HFFc6 (cell line): ENCODE data around the gene RHO. TPM values are rescaled to one million over a fixed set of nuclear protein-coding genes. Genes with fewer than 3 reads are reported as not detected.

Source experiments
- DNase-seq: peaks from one replicate; pipeline ENCODE4 v3.0.0-alpha.2; 2018
- H3K27ac Mint-ChIP-seq: 2 replicates; pipeline ENCODE4 v1.8.0; 2020; ENCODE audit warnings: mild to moderate bottlenecking, mixed read lengths
- H3K27me3 Mint-ChIP-seq: 2 replicates; pipeline ENCODE4 v1.8.0; 2021; ENCODE audit warnings: mild to moderate bottlenecking, moderate library complexity, mixed read lengths; ENCODE audit not compliant: insufficient read depth
- H3K36me3 Mint-ChIP-seq: 2 replicates; pipeline ENCODE4 v1.8.0; 2021; ENCODE audit warnings: low read depth, mixed read lengths
- H3K4me1 Mint-ChIP-seq: 2 replicates; pipeline ENCODE4 v1.8.0; 2020; ENCODE audit warnings: low read depth, mixed read lengths
- H3K4me3 Mint-ChIP-seq: 2 replicates; pipeline ENCODE4 v1.8.0; 2020; ENCODE audit warnings: mild to moderate bottlenecking, moderate library complexity, mixed read lengths
- H3K9me3 Mint-ChIP-seq: 2 replicates; pipeline ENCODE4 v1.8.0; 2020; ENCODE audit warnings: mild to moderate bottlenecking, mixed read lengths
- CTCF ChIP-seq: fragments of 200-600 bp; sonication (generic); IDR thresholded peaks from 2 replicates; pipeline ENCODE4 v1.5.0; 2021; ENCODE audit warnings: antibody characterized with exemption, mild to moderate bottlenecking
- total RNA-seq, 6 experiments: library from RNA; stranded (reverse); fragmentation: NEBNext Ultra II Directional; extraction: Animal tissue kit (Norgen Biotek cat#: 25700); gene quantifications; 2 replicates in 1 of 6; 3 replicates in 5 of 6; pipeline ENCODE4 v1.2.3, GENCODE V29; 2021

The RHO gene
- total RNA-seq, 6 experiments from 2014 or later: not detected

- Mint-ChIP-seq H3K27ac (peak overlapping the region; percentile 97), H3K36me3 (peaks cover 27% of the 10 kb centered on the region), H3K9me3 (no peaks in the 10 kb centered on the region), H3K4me1 (peaks cover 49% of the 10 kb centered on the region), H3K4me3 (peak overlapping the region; percentile 82), H3K27me3 (peaks cover 7% of the 10 kb centered on the region)
- peak; percentile 67 for DNase-seq
- no peak for TF ChIP-seq CTCF
These were observed 31.9 kb downstream of the RHO start for GRCh38 chr3:129560269-129560787.

- H3K4me1 Mint-ChIP-seq: peaks cover 49% of the 10 kb centered on the region
- peak overlapping the region; percentile 82 for H3K4me3 Mint-ChIP-seq
- peaks cover 7% of the 10 kb centered on the region for H3K27me3 Mint-ChIP-seq
- peak; percentile 76 for DNase-seq
- no peak for TF ChIP-seq CTCF
- H3K9me3 Mint-ChIP-seq: no peaks in the 10 kb centered on the region
- H3K27ac Mint-ChIP-seq: peak overlapping the region; percentile 97
- peaks cover 32% of the 10 kb centered on the region for H3K36me3 Mint-ChIP-seq
These were observed 32.6 kb downstream of the RHO start for GRCh38 chr3:129560911-129561594.

GRCh38 chr3:129561619-129562248 lies 33.3 kb downstream of the RHO start:
- Mint-ChIP-seq H3K4me3 (no peak overlapping the region), H3K9me3 (no peaks in the 10 kb centered on the region), H3K4me1 (peaks cover 49% of the 10 kb centered on the region), H3K27me3 (peaks cover 7% of the 10 kb centered on the region; the same call in 1 of the 2 replicates), H3K36me3 (peaks cover 32% of the 10 kb centered on the region), H3K27ac (peak overlapping the region; percentile 97)
- no peak for TF ChIP-seq CTCF
- DNase-seq: no peak

- no peak for DNase-seq
- Mint-ChIP-seq H3K4me3 (no peak overlapping the region), H3K36me3 (peaks cover 22% of the 10 kb centered on the region), H3K27me3 (peaks cover 4% of the 10 kb centered on the region; the same call in 1 of the 2 replicates), H3K4me1 (peaks cover 38% of the 10 kb centered on the region), H3K27ac (no peak overlapping the region; the same call in 1 of the 2 replicates), H3K9me3 (no peaks in the 10 kb centered on the region)
- no peak for TF ChIP-seq CTCF
These were observed 34.4 kb downstream of the RHO start for GRCh38 chr3:129562803-129563202.

GRCh38 chr3:129563332-129563731 lies 34.9 kb downstream of the RHO start:
- Mint-ChIP-seq H3K36me3 (peaks cover 17% of the 10 kb centered on the region), H3K9me3 (no peaks in the 10 kb centered on the region), H3K4me1 (peaks cover 33% of the 10 kb centered on the region), H3K27me3 (peaks cover 2% of the 10 kb centered on the region; the same call in 1 of the 2 replicates), H3K27ac (no peak overlapping the region; the same call in 1 of the 2 replicates), H3K4me3 (no peak overlapping the region)
- no peak for DNase-seq
- no peak for TF ChIP-seq CTCF
